ENCODE data around the gene DNAJC6.

DNAJC6 gene

GRCh38 chr1:65425006-65425405 is 115.7 kb downstream of the DNAJC6 start:
- no peaks in the 10 kb centered on the region for H3K9me3 ChIP-seq (replicated peaks; ENCODE audit: low read length)
- H3K4me3 ChIP-seq (ENCODE audit: low read length): peak overlapping the region; percentile 34
- H3K36me3 ChIP-seq (ENCODE audit: insufficient read depth, low read length): peaks cover 38% of the 10 kb centered on the region
- peak overlapping the region; percentile 85 for H3K4me2 ChIP-seq (ENCODE audit: low read length)
- H3K27me3 ChIP-seq (ENCODE audit: control insufficient read depth, insufficient read depth, low read length): no peaks in the 10 kb centered on the region
- H3K4me1 ChIP-seq (ENCODE audit: control insufficient read depth, insufficient read depth, low read length): peaks cover 58% of the 10 kb centered on the region
- H3K9ac ChIP-seq (ENCODE audit: low read depth, low read length): peak overlapping the region; percentile 66

- Histone ChIP-seq H3K36me3 (ENCODE audit: insufficient read depth, low read length) (peaks cover 45% of the 10 kb centered on the region), H3K9ac (ENCODE audit: low read depth, low read length) (peak overlapping the region; percentile 71), H3K4me1 (ENCODE audit: control insufficient read depth, insufficient read depth, low read length) (peaks cover 65% of the 10 kb centered on the region), H3K27me3 (ENCODE audit: control insufficient read depth, insufficient read depth, low read length) (no peaks in the 10 kb centered on the region), H3K4me3 (ENCODE audit: low read length) (peak overlapping the region; percentile 33), H3K4me2 (ENCODE audit: low read length) (peak overlapping the region; percentile 85), H3K9me3 (replicated peaks; ENCODE audit: low read length) (no peaks in the 10 kb centered on the region)
Observed at GRCh38 chr1:65425697-65426096, 116.4 kb downstream of the DNAJC6 start.

- peak overlapping the region; percentile 29 for H3K9ac ChIP-seq (ENCODE audit: low read depth, low read length)
- peaks cover 68% of the 10 kb centered on the region for H3K36me3 ChIP-seq (ENCODE audit: insufficient read depth, low read length)
- H3K27me3 ChIP-seq (ENCODE audit: control insufficient read depth, insufficient read depth, low read length): no peaks in the 10 kb centered on the region
- H3K4me1 ChIP-seq (ENCODE audit: control insufficient read depth, insufficient read depth, low read length): peaks cover 52% of the 10 kb centered on the region
- H3K4me3 ChIP-seq (ENCODE audit: low read length): peak overlapping the region; percentile 26
- peak overlapping the region; percentile 73 for H3K4me2 ChIP-seq (ENCODE audit: low read length)
- no peaks in the 10 kb centered on the region for H3K9me3 ChIP-seq (replicated peaks; ENCODE audit: low read length)
Observed at GRCh38 chr1:65429078-65429477, 119.7 kb downstream of the DNAJC6 start.

- Histone ChIP-seq H3K36me3 (ENCODE audit: insufficient read depth, low read length) (peaks cover 73% of the 10 kb centered on the region), H3K27me3 (ENCODE audit: control insufficient read depth, insufficient read depth, low read length) (no peaks in the 10 kb centered on the region), H3K9me3 (replicated peaks; ENCODE audit: low read length) (no peaks in the 10 kb centered on the region), H3K4me3 (ENCODE audit: low read length) (peak overlapping the region; percentile 39), H3K4me1 (ENCODE audit: control insufficient read depth, insufficient read depth, low read length) (peaks cover 45% of the 10 kb centered on the region), H3K4me2 (ENCODE audit: low read length) (peak overlapping the region; percentile 73), H3K9ac (ENCODE audit: low read depth, low read length) (peak overlapping the region; percentile 82)
Observed at GRCh38 chr1:65429806-65430205, 120.5 kb downstream of the DNAJC6 start.

GRCh38 chr1:65431111-65431705 is 121.9 kb downstream of the DNAJC6 start:
- Histone ChIP-seq H3K36me3 (ENCODE audit: insufficient read depth, low read length) (peaks cover 68% of the 10 kb centered on the region), H3K9ac (ENCODE audit: low read depth, low read length) (peak overlapping the region; percentile 82)

GRCh38 chr1:65432918-65433317 is 123.6 kb downstream of the DNAJC6 start:
- Histone ChIP-seq H3K36me3 (ENCODE audit: insufficient read depth, low read length) (peaks cover 52% of the 10 kb centered on the region), H3K9ac (ENCODE audit: low read depth, low read length) (no peak overlapping the region)

More at GRCh38 chr1:65431111-65431705, 121.9 kb downstream of the DNAJC6 start:
- H3K4me2 ChIP-seq (ENCODE audit: low read length): peak overlapping the region; percentile 73
- no peaks in the 10 kb centered on the region for H3K27me3 ChIP-seq (ENCODE audit: control insufficient read depth, insufficient read depth, low read length)
- H3K4me1 ChIP-seq (ENCODE audit: control insufficient read depth, insufficient read depth, low read length): peaks cover 34% of the 10 kb centered on the region
- no peaks in the 10 kb centered on the region for H3K9me3 ChIP-seq (replicated peaks; ENCODE audit: low read length)
- peak overlapping the region; percentile 25 for H3K4me3 ChIP-seq (ENCODE audit: low read length)

GRCh38 chr1:65434255-65434654 is 124.9 kb downstream of the DNAJC6 start:
- H3K27me3 ChIP-seq (ENCODE audit: control insufficient read depth, insufficient read depth, low read length): no peaks in the 10 kb centered on the region
- peaks cover 27% of the 10 kb centered on the region for H3K4me1 ChIP-seq (ENCODE audit: control insufficient read depth, insufficient read depth, low read length)
- H3K9me3 ChIP-seq (replicated peaks; ENCODE audit: low read length): no peaks in the 10 kb centered on the region
- peaks cover 41% of the 10 kb centered on the region for H3K36me3 ChIP-seq (ENCODE audit: insufficient read depth, low read length)
- no peak overlapping the region for H3K4me3 ChIP-seq (ENCODE audit: low read length)
- H3K4me2 ChIP-seq (ENCODE audit: low read length): no peak overlapping the region
- H3K9ac ChIP-seq (ENCODE audit: low read depth, low read length): no peak overlapping the region

More at GRCh38 chr1:65432918-65433317, 123.6 kb downstream of the DNAJC6 start:
- H3K4me1 ChIP-seq (ENCODE audit: control insufficient read depth, insufficient read depth, low read length): peaks cover 31% of the 10 kb centered on the region
- no peak overlapping the region for H3K4me3 ChIP-seq (ENCODE audit: low read length)
- no peaks in the 10 kb centered on the region for H3K9me3 ChIP-seq (replicated peaks; ENCODE audit: low read length)
- H3K27me3 ChIP-seq (ENCODE audit: control insufficient read depth, insufficient read depth, low read length): no peaks in the 10 kb centered on the region
- H3K4me2 ChIP-seq (ENCODE audit: low read length): no peak overlapping the region

- peaks cover 39% of the 10 kb centered on the region for H3K36me3 ChIP-seq (ENCODE audit: insufficient read depth, low read length)
- H3K4me1 ChIP-seq (ENCODE audit: control insufficient read depth, insufficient read depth, low read length): peaks cover 22% of the 10 kb centered on the region
- H3K27me3 ChIP-seq (ENCODE audit: control insufficient read depth, insufficient read depth, low read length): no peaks in the 10 kb centered on the region
- H3K9ac ChIP-seq (ENCODE audit: low read depth, low read length): no peak overlapping the region
- H3K4me2 ChIP-seq (ENCODE audit: low read length): no peak overlapping the region
- no peaks in the 10 kb centered on the region for H3K9me3 ChIP-seq (replicated peaks; ENCODE audit: low read length)
- H3K4me3 ChIP-seq (ENCODE audit: low read length): no peak overlapping the region
Observed at GRCh38 chr1:65434760-65435159, 125.4 kb downstream of the DNAJC6 start.

GRCh38 chr1:65435987-65436386 is 126.6 kb downstream of the DNAJC6 start:
- peak overlapping the region; percentile 33 for H3K9ac ChIP-seq (ENCODE audit: low read depth, low read length)
- peaks cover 14% of the 10 kb centered on the region for H3K4me1 ChIP-seq (ENCODE audit: control insufficient read depth, insufficient read depth, low read length)
- H3K36me3 ChIP-seq (ENCODE audit: insufficient read depth, low read length): peaks cover 29% of the 10 kb centered on the region
- H3K27me3 ChIP-seq (ENCODE audit: control insufficient read depth, insufficient read depth, low read length): no peaks in the 10 kb centered on the region
- no peaks in the 10 kb centered on the region for H3K9me3 ChIP-seq (replicated peaks; ENCODE audit: low read length)
- no peak overlapping the region for H3K4me3 ChIP-seq (ENCODE audit: low read length)
- H3K4me2 ChIP-seq (ENCODE audit: low read length): no peak overlapping the region

GRCh38 chr1:65437616-65438015 is 128.3 kb downstream of the DNAJC6 start:
- peaks cover 11% of the 10 kb centered on the region for H3K4me1 ChIP-seq (ENCODE audit: control insufficient read depth, insufficient read depth, low read length)
- H3K9me3 ChIP-seq (replicated peaks; ENCODE audit: low read length): no peaks in the 10 kb centered on the region
- peaks cover 16% of the 10 kb centered on the region for H3K36me3 ChIP-seq (ENCODE audit: insufficient read depth, low read length)
- no peak overlapping the region for H3K4me2 ChIP-seq (ENCODE audit: low read length)
- H3K9ac ChIP-seq (ENCODE audit: low read depth, low read length): no peak overlapping the region
- H3K27me3 ChIP-seq (ENCODE audit: control insufficient read depth, insufficient read depth, low read length): no peaks in the 10 kb centered on the region
- H3K4me3 ChIP-seq (ENCODE audit: low read length): no peak overlapping the region

- Histone ChIP-seq H3K4me1 (ENCODE audit: control insufficient read depth, insufficient read depth, low read length) (peaks cover 11% of the 10 kb centered on the region), H3K27me3 (ENCODE audit: control insufficient read depth, insufficient read depth, low read length) (no peaks in the 10 kb centered on the region), H3K9me3 (replicated peaks; ENCODE audit: low read length) (no peaks in the 10 kb centered on the region), H3K9ac (ENCODE audit: low read depth, low read length) (no peak overlapping the region), H3K4me3 (ENCODE audit: low read length) (no peak overlapping the region), H3K4me2 (ENCODE audit: low read length) (no peak overlapping the region), H3K36me3 (ENCODE audit: insufficient read depth, low read length) (no peaks in the 10 kb centered on the region)
Observed at GRCh38 chr1:65440322-65440900, 131.1 kb downstream of the DNAJC6 start.

- Histone ChIP-seq H3K36me3 (ENCODE audit: insufficient read depth, low read length) (no peaks in the 10 kb centered on the region), H3K4me1 (ENCODE audit: control insufficient read depth, insufficient read depth, low read length) (peaks cover 7% of the 10 kb centered on the region), H3K4me2 (ENCODE audit: low read length) (no peak overlapping the region), H3K9me3 (replicated peaks; ENCODE audit: low read length) (no peaks in the 10 kb centered on the region), H3K27me3 (ENCODE audit: control insufficient read depth, insufficient read depth, low read length) (no peaks in the 10 kb centered on the region), H3K4me3 (ENCODE audit: low read length) (no peak overlapping the region), H3K9ac (ENCODE audit: low read depth, low read length) (no peak overlapping the region)
Observed at GRCh38 chr1:65440915-65441314, 131.6 kb downstream of the DNAJC6 start.

Data from skeletal muscle satellite cell (primary cell).